Epithelial cell of proximal tubule (primary cell): ENCODE results near the gene ARID2. TPM values are rescaled to one million over a fixed set of nuclear protein-coding genes. Genes with fewer than 3 reads are reported as not detected.

Experiments used
- DNase-seq: peaks from one replicate; pipeline ENCODE4 v3.0.0-alpha.2; 2011; ENCODE audit warnings: low read depth
- H3K4me3 ChIP-seq: 2 replicates; pipeline ENCODE4 v1.5.1; 2011; ENCODE audit warnings: low read depth, mild to moderate bottlenecking, low read length
- total RNA-seq: library from RNA; depleted of rRNA; stranded (reverse); fragments of >200 nt; gene quantifications from 2 replicates; pipeline ENCODE4 v1.2.3, GENCODE V29; 2015
- TF ChIP-seq, protein P1 (sequence below): conservative IDR thresholded peaks from 2 replicates; pipeline ENCODE4 v1.5.1; 2012; ENCODE audit warnings: low read depth, mild to moderate bottlenecking, low read length

ARID2 gene
- total RNA-seq, 1 donor from 2014 or later, result 9.6 TPM

DNA sequence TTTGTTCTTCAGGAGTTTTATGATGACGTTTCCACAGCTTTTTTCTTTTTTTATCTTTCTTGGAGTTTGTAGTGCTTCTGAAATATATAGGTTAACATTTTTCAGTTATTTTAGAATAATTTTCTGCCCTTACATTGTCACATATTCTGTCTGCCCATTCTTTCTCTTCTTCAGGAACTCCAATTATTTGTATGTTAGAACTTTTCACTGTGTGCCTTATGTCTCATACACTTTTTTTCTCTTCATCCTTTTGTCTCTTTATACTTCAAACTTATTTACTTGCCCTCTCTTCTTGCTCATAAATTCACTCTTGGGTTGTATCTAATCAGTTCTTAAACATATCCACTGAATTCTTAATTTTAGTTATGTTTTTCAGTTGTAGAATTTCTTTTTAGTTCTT is 105.3 kb downstream of the ARID2 start:
- H3K4me3 ChIP-seq, result no peak overlapping the region
- no peak for DNase-seq
- TF ChIP-seq, protein P1, sequence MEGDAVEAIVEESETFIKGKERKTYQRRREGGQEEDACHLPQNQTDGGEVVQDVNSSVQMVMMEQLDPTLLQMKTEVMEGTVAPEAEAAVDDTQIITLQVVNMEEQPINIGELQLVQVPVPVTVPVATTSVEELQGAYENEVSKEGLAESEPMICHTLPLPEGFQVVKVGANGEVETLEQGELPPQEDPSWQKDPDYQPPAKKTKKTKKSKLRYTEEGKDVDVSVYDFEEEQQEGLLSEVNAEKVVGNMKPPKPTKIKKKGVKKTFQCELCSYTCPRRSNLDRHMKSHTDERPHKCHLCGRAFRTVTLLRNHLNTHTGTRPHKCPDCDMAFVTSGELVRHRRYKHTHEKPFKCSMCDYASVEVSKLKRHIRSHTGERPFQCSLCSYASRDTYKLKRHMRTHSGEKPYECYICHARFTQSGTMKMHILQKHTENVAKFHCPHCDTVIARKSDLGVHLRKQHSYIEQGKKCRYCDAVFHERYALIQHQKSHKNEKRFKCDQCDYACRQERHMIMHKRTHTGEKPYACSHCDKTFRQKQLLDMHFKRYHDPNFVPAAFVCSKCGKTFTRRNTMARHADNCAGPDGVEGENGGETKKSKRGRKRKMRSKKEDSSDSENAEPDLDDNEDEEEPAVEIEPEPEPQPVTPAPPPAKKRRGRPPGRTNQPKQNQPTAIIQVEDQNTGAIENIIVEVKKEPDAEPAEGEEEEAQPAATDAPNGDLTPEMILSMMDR, result no peak

DNA sequence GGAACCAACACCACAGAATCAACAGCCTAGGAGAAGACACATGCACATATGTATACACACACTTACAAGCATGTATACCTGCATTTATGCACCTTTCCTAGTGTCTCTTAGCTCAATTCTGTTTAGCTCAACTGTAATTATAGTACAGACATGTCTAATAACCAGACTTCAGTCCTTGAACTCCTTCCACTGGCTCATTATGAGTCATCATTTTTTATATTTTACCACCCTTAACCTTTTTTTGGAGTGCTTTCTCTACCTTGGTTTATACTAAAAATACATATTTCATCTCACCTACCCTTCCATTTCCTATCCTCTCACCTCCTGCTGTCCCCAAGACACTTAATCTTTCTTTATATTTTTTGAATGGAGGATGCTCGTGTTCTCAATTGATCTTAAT is 110.4 kb downstream of the ARID2 start:
- TF ChIP-seq, protein P1, result no peak
- H3K4me3 ChIP-seq, result no peak overlapping the region
- DNase-seq, result no peak

DNA sequence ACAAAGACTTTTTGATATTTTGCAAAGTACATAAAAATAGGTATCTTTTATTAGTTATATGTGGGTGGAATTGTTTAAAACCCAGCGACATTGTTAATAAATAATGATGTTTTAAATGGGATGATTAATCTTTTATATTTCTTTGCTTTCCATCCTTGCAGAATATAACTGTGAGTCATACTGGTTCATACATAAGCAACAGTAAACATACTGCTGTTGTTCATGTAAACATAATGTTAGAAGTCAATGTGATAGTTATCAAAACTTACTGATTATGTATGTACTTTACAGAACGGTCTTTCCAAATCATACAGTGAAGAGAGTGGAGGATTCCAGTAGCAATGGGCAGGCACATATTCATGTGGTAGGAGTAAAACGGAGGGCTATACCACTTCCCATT is 119.8 kb downstream of the ARID2 start:
- DNase-seq, result no peak
- TF ChIP-seq, protein P1, result no peak
- H3K4me3 ChIP-seq, result no peak overlapping the region

DNA sequence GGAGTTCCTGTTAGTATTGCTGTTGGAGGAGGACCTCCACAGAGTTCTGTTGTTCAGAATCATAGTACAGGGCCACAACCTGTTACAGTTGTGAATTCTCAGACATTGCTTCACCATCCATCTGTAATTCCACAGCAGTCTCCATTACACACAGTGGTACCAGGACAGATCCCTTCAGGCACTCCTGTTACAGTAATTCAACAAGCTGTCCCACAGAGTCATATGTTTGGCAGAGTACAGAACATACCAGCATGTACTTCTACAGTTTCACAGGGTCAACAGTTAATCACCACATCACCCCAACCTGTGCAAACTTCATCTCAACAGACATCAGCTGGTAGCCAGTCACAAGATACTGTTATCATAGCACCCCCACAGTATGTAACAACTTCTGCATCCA is 120.8 kb downstream of the ARID2 start:
- TF ChIP-seq, protein P1, result no peak
- no peak for DNase-seq

DNA sequence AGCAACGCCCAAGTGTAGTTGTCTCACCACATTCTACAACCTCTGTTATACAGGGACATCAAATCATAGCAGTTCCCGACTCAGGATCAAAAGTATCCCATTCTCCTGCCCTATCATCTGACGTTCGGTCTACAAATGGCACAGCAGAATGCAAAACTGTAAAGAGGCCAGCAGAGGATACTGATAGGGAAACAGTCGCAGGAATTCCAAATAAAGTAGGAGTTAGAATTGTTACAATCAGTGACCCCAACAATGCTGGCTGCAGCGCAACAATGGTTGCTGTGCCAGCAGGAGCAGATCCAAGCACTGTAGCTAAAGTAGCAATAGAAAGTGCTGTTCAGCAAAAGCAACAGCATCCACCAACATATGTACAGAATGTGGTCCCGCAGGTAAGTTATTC is 123.0 kb downstream of the ARID2 start:
- TF ChIP-seq, protein P1, result no peak
- no peak for DNase-seq
- no peak overlapping the region for H3K4me3 ChIP-seq

More for the DNA sequence above, 120.8 kb downstream of the ARID2 start:
- H3K4me3 ChIP-seq, result no peak overlapping the region

DNA sequence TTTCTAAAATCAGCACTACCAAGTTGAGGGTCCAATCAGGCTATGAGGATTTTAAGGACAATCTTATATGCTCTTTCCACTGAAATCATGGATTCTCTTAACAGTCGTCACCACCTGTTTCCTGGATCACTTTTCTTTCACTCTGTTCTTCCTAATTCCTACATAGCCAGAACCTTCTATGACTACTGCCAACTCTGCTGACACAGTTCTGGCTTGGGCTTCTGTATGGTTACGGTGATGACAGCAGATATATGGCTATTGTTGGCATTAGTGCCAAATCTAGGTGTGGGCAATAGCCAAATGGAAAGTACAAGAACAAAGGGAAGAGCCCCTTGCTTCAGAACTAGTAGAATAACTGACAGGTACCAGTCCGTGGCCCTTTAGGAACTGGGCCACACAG is 124.0 kb downstream of the ARID2 start:
- DNase-seq, result no peak
- TF ChIP-seq, protein P1, result no peak
- no peak overlapping the region for H3K4me3 ChIP-seq

DNA sequence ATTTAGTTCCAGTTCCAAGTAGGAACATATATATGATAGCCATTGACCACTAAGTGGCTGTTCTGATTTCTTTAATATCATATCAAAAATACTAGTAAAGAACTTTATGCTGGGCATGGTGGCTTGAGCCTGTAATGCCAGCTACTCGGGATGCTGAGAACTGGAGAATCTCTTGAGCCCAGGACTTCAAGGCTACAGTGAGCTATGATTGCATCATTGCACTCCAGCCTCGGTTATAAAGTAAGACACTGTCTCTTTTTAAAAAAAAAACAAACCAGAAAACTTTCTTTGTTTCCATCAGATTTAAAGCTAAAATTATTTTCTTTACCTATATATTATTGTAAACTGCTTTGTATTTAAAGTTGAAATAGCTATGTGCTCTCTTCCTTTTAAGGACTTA is 133.8 kb downstream of the ARID2 start:
- TF ChIP-seq, protein P1, result no peak
- H3K4me3 ChIP-seq, result no peak overlapping the region
- DNase-seq, result no peak
